ENCODE results near the gene PTPRC. TPM values are rescaled to one million over a fixed set of nuclear protein-coding genes. Genes with fewer than 3 reads are reported as not detected.

Gene PTPRC
- total and polyA plus RNA-seq, 4 experiments from 2014 or later, result 915 to 1,019 (median 980) TPM

- H3K9me3 Mint-ChIP-seq, result no peaks in the 10 kb centered on the region
Observed at GRCh38 chr1:198701766-198702539, 63.1 kb downstream of the PTPRC start.

GRCh38 chr1:198708761-198709525, 70.1 kb downstream of the PTPRC start:
- no peaks in the 10 kb centered on the region for H3K27me3 ChIP-seq (ENCODE audit: insufficient read depth, low read length)
- H3K36me3 ChIP-seq (ENCODE audit: insufficient read depth, low read length), result peaks cover 79% of the 10 kb centered on the region
- CTCF ChIA-PET (ENCODE audit: partially characterized antibody), result no interaction called here
- H3K9me3 ChIP-seq (ENCODE audit: control insufficient read depth in 1 of 2, low read length in 2 of 2), result no peaks in the 10 kb centered on the region
- no peak overlapping the region for H3K27ac ChIP-seq (ENCODE audit: low read depth, low read length)
- no peaks in the 10 kb centered on the region for H3K9me3 Mint-ChIP-seq
- no peaks in the 10 kb centered on the region for H3K27me3 Mint-ChIP-seq
- H3K36me3 Mint-ChIP-seq, result peaks cover 72 to 82% of the 10 kb centered on the region in 2 donors
- POLR2A ChIA-PET (ENCODE audit: partially characterized antibody), result no interaction called here
- DNase-seq, result no peak
- H3K4me1 ChIP-seq (ENCODE audit: insufficient read depth, low read length), result peaks cover 55% of the 10 kb centered on the region
- H3K4me1 Mint-ChIP-seq, result peaks cover 35 to 58% (median 48%) of the 10 kb centered on the region in 4 donors
- intact Hi-C loops (cut with micrococcal nuclease), result no loop called here
- peak overlapping the region in 5 of 7 donors; percentile 42 to 66 (median 61) for H3K27ac Mint-ChIP-seq
- H3K4me3 Mint-ChIP-seq, result no peak overlapping the region
- no peak overlapping the region for H3K4me3 ChIP-seq (ENCODE audit: low read length in 2 of 2)

More at GRCh38 chr1:198701766-198702539, 63.1 kb downstream of the PTPRC start:
- Mint-ChIP-seq H3K27me3 (no peaks in the 10 kb centered on the region), H3K36me3 (peaks cover 71 to 84% of the 10 kb centered on the region in 2 donors), H3K4me3 (peak overlapping the region in 4 of 8 donors; percentile 5 to 42 (median 18)), H3K4me1 (peaks cover 58 to 83% (median 69%) of the 10 kb centered on the region in 4 donors), H3K27ac (peak overlapping the region in 6 of 7 donors; percentile 27 to 87 (median 72))
- no peak for DNase-seq
- POLR2A ChIA-PET (ENCODE audit: partially characterized antibody), result interaction anchor here (0.8 to 5.0 kb wide), 18 partner anchors 10 to 187 kb away, joined by 3 to 36 read pairs (median 4); no protein-coding TSS in a partner anchor
- intact Hi-C loops (cut with micrococcal nuclease), result loop anchor here (5.0 kb wide), 1 partner anchor 600 kb away; no protein-coding TSS in a partner anchor
- peaks cover 89% of the 10 kb centered on the region for H3K36me3 ChIP-seq (ENCODE audit: insufficient read depth, low read length)
- no peaks in the 10 kb centered on the region for H3K9me3 ChIP-seq (ENCODE audit: control insufficient read depth in 1 of 2, low read length in 2 of 2)
- H3K27me3 ChIP-seq (ENCODE audit: insufficient read depth, low read length), result no peaks in the 10 kb centered on the region
- CTCF ChIA-PET (ENCODE audit: partially characterized antibody), result interaction anchor here (0.6 to 3.9 kb wide), 13 partner anchors 12 to 412 kb away, joined by 3 to 27 read pairs (median 3); no protein-coding TSS in a partner anchor
- H3K4me1 ChIP-seq (ENCODE audit: insufficient read depth, low read length), result peaks cover 81% of the 10 kb centered on the region
- no peak overlapping the region for H3K4me3 ChIP-seq (ENCODE audit: low read length in 2 of 2)
- peak overlapping the region; percentile 14 for H3K27ac ChIP-seq (ENCODE audit: low read depth, low read length)

GRCh38 chr1:198711837-198712236, 73.0 kb downstream of the PTPRC start:
- intact Hi-C loops (cut with micrococcal nuclease), result loop anchor here (2.0 kb wide), 1 partner anchor 15 kb away; no protein-coding TSS in a partner anchor
- ChIA-PET POLR2A (ENCODE audit: partially characterized antibody) (interaction anchor here (0.7 to 1.3 kb wide), 3 partner anchors 19 to 75 kb away, joined by 3 read pairs; no protein-coding TSS in a partner anchor), CTCF (ENCODE audit: partially characterized antibody) (interaction anchor here (1.2 kb wide), 1 partner anchor 34 kb away, joined by 6 read pairs; no protein-coding TSS in a partner anchor)
- no peak for DNase-seq
- H3K36me3 Mint-ChIP-seq, result peaks cover 73 to 80% of the 10 kb centered on the region in 2 donors
- Histone ChIP-seq H3K9me3 (ENCODE audit: control insufficient read depth in 1 of 2, low read length in 2 of 2) (no peaks in the 10 kb centered on the region), H3K27ac (ENCODE audit: low read depth, low read length) (peak overlapping the region; percentile 6), H3K4me1 (ENCODE audit: insufficient read depth, low read length) (peaks cover 56% of the 10 kb centered on the region), H3K4me3 (ENCODE audit: low read length in 2 of 2) (no peak overlapping the region), H3K36me3 (ENCODE audit: insufficient read depth, low read length) (peaks cover 73% of the 10 kb centered on the region), H3K27me3 (ENCODE audit: insufficient read depth, low read length) (no peaks in the 10 kb centered on the region)
- H3K4me3 Mint-ChIP-seq, result no peak overlapping the region
- H3K9me3 Mint-ChIP-seq, result no peaks in the 10 kb centered on the region
- peaks cover 34 to 61% (median 42%) of the 10 kb centered on the region in 4 donors for H3K4me1 Mint-ChIP-seq
- peak overlapping the region in 2 of 7 donors; percentile 53 to 78 for H3K27ac Mint-ChIP-seq
- no peaks in the 10 kb centered on the region for H3K27me3 Mint-ChIP-seq

- no peaks in the 10 kb centered on the region for H3K27me3 Mint-ChIP-seq
- ChIA-PET POLR2A (ENCODE audit: partially characterized antibody) (no interaction called here), CTCF (ENCODE audit: partially characterized antibody) (no interaction called here)
- peaks cover 76% of the 10 kb centered on the region for H3K36me3 ChIP-seq (ENCODE audit: insufficient read depth, low read length)
- H3K36me3 Mint-ChIP-seq, result peaks cover 78 to 85% of the 10 kb centered on the region in 2 donors
- peak overlapping the region in 6 of 7 donors; percentile 18 to 78 (median 58) for H3K27ac Mint-ChIP-seq
- H3K4me3 ChIP-seq (ENCODE audit: low read length in 2 of 2), result no peak overlapping the region
- intact Hi-C loops (cut with micrococcal nuclease), result loop anchor here (2.0 kb wide), 1 partner anchor 14 kb away; no protein-coding TSS in a partner anchor
- no peaks in the 10 kb centered on the region for H3K9me3 ChIP-seq (ENCODE audit: control insufficient read depth in 1 of 2, low read length in 2 of 2)
- H3K27ac ChIP-seq (ENCODE audit: low read depth, low read length), result peak overlapping the region; percentile 24
- H3K9me3 Mint-ChIP-seq, result no peaks in the 10 kb centered on the region
- H3K27me3 ChIP-seq (ENCODE audit: insufficient read depth, low read length), result no peaks in the 10 kb centered on the region
- H3K4me1 ChIP-seq (ENCODE audit: insufficient read depth, low read length), result peaks cover 64% of the 10 kb centered on the region
- H3K4me3 Mint-ChIP-seq, result peak overlapping the region in 2 of 8 donors; percentile 7 to 11
- no peak for DNase-seq
- peaks cover 32 to 71% (median 43%) of the 10 kb centered on the region in 4 donors for H3K4me1 Mint-ChIP-seq
Observed at GRCh38 chr1:198713081-198713480, 74.2 kb downstream of the PTPRC start.

- no peaks in the 10 kb centered on the region for H3K27me3 ChIP-seq (ENCODE audit: insufficient read depth, low read length)
- no peak for DNase-seq
- H3K4me1 ChIP-seq (ENCODE audit: insufficient read depth, low read length), result peaks cover 68% of the 10 kb centered on the region
- H3K4me3 ChIP-seq (ENCODE audit: low read length in 2 of 2), result no peak overlapping the region
- H3K27me3 Mint-ChIP-seq, result no peaks in the 10 kb centered on the region
- ChIA-PET CTCF (ENCODE audit: partially characterized antibody) (no interaction called here), POLR2A (ENCODE audit: partially characterized antibody) (interaction anchor here (1.3 to 1.8 kb wide), 2 partner anchors 9 to 33 kb away, joined by 4 to 7 read pairs; no protein-coding TSS in a partner anchor)
- peaks cover 79% of the 10 kb centered on the region for H3K36me3 ChIP-seq (ENCODE audit: insufficient read depth, low read length)
- no peaks in the 10 kb centered on the region for H3K9me3 Mint-ChIP-seq
- intact Hi-C loops (cut with micrococcal nuclease), result no loop called here
- peaks cover 24 to 59% (median 34%) of the 10 kb centered on the region in 4 donors for H3K4me1 Mint-ChIP-seq
- peaks cover 73 to 85% of the 10 kb centered on the region in 2 donors for H3K36me3 Mint-ChIP-seq
- no peak overlapping the region for H3K4me3 Mint-ChIP-seq
- H3K27ac Mint-ChIP-seq, result peak overlapping the region in 4 of 7 donors; percentile 0 to 73 (median 68)
- H3K27ac ChIP-seq (ENCODE audit: low read depth, low read length), result no peak overlapping the region
- H3K9me3 ChIP-seq (ENCODE audit: control insufficient read depth in 1 of 2, low read length in 2 of 2), result no peaks in the 10 kb centered on the region
Observed at GRCh38 chr1:198714271-198714670, 75.4 kb downstream of the PTPRC start.

- Mint-ChIP-seq H3K27ac (peak overlapping the region; percentile 9 to 87 (median 71)), H3K4me3 (peak overlapping the region in 3 of 8 donors; percentile 3 to 47 (median 43)), H3K36me3 (peaks cover 79 to 88% of the 10 kb centered on the region in 2 donors), H3K4me1 (peaks cover 27 to 66% (median 39%) of the 10 kb centered on the region in 4 donors), H3K9me3 (no peaks in the 10 kb centered on the region), H3K27me3 (no peaks in the 10 kb centered on the region)
- no peak for DNase-seq
- CTCF ChIA-PET (ENCODE audit: partially characterized antibody), result interaction anchor here (0.5 kb wide), 1 partner anchor 220 kb away, joined by 3 read pairs; no protein-coding TSS in a partner anchor
- POLR2A ChIA-PET (ENCODE audit: partially characterized antibody), result interaction anchor here (0.6 to 1.8 kb wide), 4 partner anchors 35 to 552 kb away, joined by 3 to 7 read pairs (median 3); no protein-coding TSS in a partner anchor
- Histone ChIP-seq H3K4me3 (ENCODE audit: low read length in 2 of 2) (no peak overlapping the region), H3K36me3 (ENCODE audit: insufficient read depth, low read length) (peaks cover 74% of the 10 kb centered on the region), H3K4me1 (ENCODE audit: insufficient read depth, low read length) (peaks cover 63% of the 10 kb centered on the region), H3K27ac (ENCODE audit: low read depth, low read length) (no peak overlapping the region), H3K27me3 (ENCODE audit: insufficient read depth, low read length) (no peaks in the 10 kb centered on the region), H3K9me3 (ENCODE audit: control insufficient read depth in 1 of 2, low read length in 2 of 2) (no peaks in the 10 kb centered on the region)
- intact Hi-C loops (cut with micrococcal nuclease), result loop anchor here (1.0 to 5.0 kb wide), 3 partner anchors 9 to 36 kb away; no protein-coding TSS in a partner anchor
Observed at GRCh38 chr1:198716051-198716450, 77.2 kb downstream of the PTPRC start.

Measured in CD4-positive, alpha-beta memory T cell (primary cell).